SJCRH30 (cell line): ENCODE measurements around the gene FHIT. TPM values are rescaled to one million over a fixed set of nuclear protein-coding genes. Genes with fewer than 3 reads are reported as not detected.

ENCODE experiments used
- DNase-seq, 2 experiments: peaks; one replicate each; pipeline ENCODE4 v3.0.0-alpha.2; 2015 to 2020
- H3K27ac ChIP-seq: fragments of 250-450 bp; sonication (Bioruptor Pico); 2 replicates; pipeline ENCODE4 v1.5.1; 2020; ENCODE audit warnings: mild to moderate bottlenecking, moderate library complexity
- H3K27me3 ChIP-seq: fragments of 250-450 bp; sonication (Bioruptor Pico); 2 replicates; pipeline ENCODE4 v1.5.1; 2020; ENCODE audit warnings: mild to moderate bottlenecking, moderate library complexity
- H3K36me3 ChIP-seq: fragments of 250-450 bp; sonication (Bioruptor Pico); 2 replicates; pipeline ENCODE4 v1.5.1; 2020; ENCODE audit warnings: mild to moderate bottlenecking, moderate library complexity
- H3K4me1 ChIP-seq: fragments of 250-450 bp; sonication (Bioruptor Pico); 2 replicates; pipeline ENCODE4 v1.5.1; 2020; ENCODE audit warnings: mild to moderate bottlenecking, moderate library complexity
- H3K4me3 ChIP-seq: fragments of 250-450 bp; sonication (Bioruptor Pico); 2 replicates; pipeline ENCODE4 v1.5.1; 2020; ENCODE audit warnings: mild to moderate bottlenecking, moderate library complexity
- H3K9me3 ChIP-seq: fragments of 250-450 bp; sonication (Bioruptor Pico); replicated peaks from 2 replicates; pipeline ENCODE4 v1.5.1; 2020; ENCODE audit warnings: mild to moderate bottlenecking, moderate library complexity
- total RNA-seq: library from RNA; depleted of rRNA; stranded (reverse); fragments of >200 nt; shearing (Covaris generic); gene quantifications from 2 replicates; pipeline ENCODE4 v1.2.3, GENCODE V29; 2014

Gene FHIT
- total RNA-seq, 1 experiment from 2014 or later, result 2.2 TPM

DNA sequence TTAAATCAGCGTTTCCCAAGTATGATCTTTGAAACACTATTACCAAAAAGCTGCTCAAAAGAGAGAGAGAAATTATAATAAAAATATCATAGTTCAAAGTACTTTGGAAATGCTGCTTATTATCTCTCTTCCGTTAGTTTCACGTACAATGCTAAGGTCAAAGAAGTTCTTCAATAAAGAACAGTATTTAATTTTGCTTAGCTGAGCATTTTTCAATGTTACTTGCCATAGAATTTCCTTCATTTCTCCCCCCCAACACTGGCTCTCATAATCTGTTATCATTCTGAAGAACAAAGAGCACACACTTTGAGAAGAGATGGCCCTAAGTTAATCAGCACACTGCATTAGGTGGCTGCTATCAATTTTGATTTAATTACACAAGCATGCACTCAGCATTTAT lies 1360.6 kb downstream of the FHIT start:
- no peak for DNase-seq
- H3K4me3 ChIP-seq, result no peak overlapping the region
- H3K27ac ChIP-seq, result no peak overlapping the region
- H3K27me3 ChIP-seq, result no peaks in the 10 kb centered on the region
- no peaks in the 10 kb centered on the region for H3K9me3 ChIP-seq
- no peaks in the 10 kb centered on the region for H3K4me1 ChIP-seq
- no peaks in the 10 kb centered on the region for H3K36me3 ChIP-seq

DNA sequence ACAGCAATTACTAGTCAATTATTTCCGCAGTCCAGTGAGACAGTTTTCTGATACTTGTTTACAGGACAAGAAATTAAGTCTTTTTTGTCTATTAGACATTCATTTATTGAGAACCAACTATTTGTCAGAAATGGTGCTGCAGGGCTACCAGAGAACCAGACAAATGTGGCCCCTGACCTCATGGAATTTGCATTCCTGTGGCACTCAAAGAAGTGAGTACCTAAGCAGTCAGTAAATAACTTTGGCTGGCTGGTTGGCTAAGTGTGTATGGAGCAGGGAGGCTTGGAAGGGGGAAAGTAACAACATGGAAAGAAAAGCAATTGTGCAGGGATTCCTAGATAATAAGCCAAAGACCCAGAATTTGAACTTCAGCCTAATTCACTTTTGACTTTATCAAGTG lies 1364.5 kb downstream of the FHIT start:
- Histone ChIP-seq H3K9me3 (no peaks in the 10 kb centered on the region), H3K36me3 (no peaks in the 10 kb centered on the region), H3K27ac (no peak overlapping the region), H3K4me3 (no peak overlapping the region), H3K27me3 (no peaks in the 10 kb centered on the region), H3K4me1 (no peaks in the 10 kb centered on the region)
- DNase-seq, result no peak

DNA sequence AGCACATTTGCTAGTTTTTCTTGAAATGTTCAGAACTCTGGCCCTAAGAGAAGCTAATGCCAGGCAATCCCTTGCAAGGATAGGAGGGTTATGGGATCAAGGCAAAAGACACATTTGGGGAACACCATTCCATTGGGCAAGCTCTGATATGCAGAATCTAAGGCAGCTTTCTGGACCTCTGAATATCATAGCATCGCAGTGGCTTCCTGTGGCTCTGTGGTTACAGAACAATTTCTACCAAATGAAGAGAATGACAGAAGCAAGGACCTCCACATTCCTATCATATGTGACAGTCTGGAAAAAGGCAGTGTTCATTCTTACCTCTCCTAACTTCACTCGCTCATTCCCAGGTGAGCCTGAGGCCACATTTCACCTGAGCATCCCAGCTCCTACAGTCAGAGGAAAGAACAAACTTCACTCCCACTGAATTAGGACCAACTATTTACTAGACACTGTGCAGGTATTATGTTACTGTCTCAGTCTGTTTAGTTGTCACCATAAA lies 1365.3 kb downstream of the FHIT start:
- DNase-seq, result no peak
- Histone ChIP-seq H3K4me3 (no peak overlapping the region), H3K9me3 (no peaks in the 10 kb centered on the region), H3K4me1 (no peaks in the 10 kb centered on the region), H3K36me3 (no peaks in the 10 kb centered on the region), H3K27me3 (no peaks in the 10 kb centered on the region), H3K27ac (no peak overlapping the region)

DNA sequence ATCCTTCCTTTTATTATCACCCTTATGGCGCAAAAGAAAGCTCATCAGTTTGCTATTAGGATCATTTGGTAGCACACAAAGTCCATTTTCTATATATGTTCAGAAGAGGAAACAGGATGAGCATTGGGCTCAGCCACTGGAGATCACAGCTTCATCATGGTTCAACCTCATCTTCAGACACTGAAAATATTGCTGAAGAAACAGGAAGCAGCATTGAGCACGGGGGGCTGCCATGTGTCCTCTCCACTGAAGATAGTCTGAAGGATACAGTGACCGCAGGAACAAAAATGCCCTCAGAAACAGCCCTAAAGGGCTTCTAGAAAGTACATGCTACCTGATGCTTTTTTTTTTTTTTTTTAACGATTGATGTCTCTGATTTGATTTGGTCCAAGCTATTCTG lies 1366.2 kb downstream of the FHIT start:
- Histone ChIP-seq H3K36me3 (no peaks in the 10 kb centered on the region), H3K27ac (no peak overlapping the region), H3K9me3 (no peaks in the 10 kb centered on the region), H3K27me3 (no peaks in the 10 kb centered on the region), H3K4me3 (no peak overlapping the region), H3K4me1 (no peaks in the 10 kb centered on the region)
- DNase-seq, result no peak

DNA sequence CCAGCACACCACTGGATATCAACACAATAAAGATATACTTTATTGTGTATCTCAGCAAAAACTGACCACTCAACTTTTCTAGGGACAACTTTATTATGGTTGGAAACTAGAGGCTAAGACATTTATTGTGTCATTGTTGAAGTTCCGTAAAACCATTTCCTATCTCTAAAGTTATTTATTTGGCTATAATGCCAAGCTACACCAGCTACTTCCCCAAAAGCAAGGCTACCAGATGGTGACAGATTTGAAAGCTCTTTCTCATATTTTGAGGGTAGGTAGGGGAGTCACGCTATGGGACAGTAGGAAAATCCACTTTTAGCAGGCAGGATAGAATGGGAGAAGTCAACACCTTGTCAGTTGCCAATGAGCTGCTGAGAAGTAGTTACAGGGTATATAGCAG lies 1366.8 kb downstream of the FHIT start:
- no peak for DNase-seq
- Histone ChIP-seq H3K4me3 (no peak overlapping the region), H3K4me1 (no peaks in the 10 kb centered on the region), H3K27me3 (no peaks in the 10 kb centered on the region), H3K9me3 (no peaks in the 10 kb centered on the region), H3K36me3 (no peaks in the 10 kb centered on the region), H3K27ac (no peak overlapping the region)

DNA sequence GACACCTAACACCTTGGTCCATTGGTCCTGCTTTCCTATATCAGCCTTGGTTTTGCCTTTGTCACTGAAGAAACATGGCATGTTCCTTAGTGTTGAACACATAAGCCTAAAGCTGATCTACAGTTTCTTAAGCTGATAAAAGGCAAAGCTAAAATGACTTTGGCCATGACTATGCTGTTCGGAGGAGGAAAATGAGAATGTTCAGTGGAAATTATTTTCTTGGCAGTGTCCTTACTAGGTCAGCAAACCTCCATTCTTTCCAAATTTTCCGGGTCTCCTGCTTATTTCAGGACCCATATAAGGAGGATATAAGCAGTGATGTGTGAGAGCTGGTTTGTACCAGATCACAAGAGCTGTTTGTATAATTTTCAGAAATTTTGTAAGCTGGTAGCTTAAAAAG lies 1368.5 kb downstream of the FHIT start:
- DNase-seq, result no peak
- H3K27me3 ChIP-seq, result no peaks in the 10 kb centered on the region
- no peaks in the 10 kb centered on the region for H3K36me3 ChIP-seq
- H3K27ac ChIP-seq, result no peak overlapping the region
- H3K9me3 ChIP-seq, result no peaks in the 10 kb centered on the region
- H3K4me1 ChIP-seq, result no peaks in the 10 kb centered on the region
- no peak overlapping the region for H3K4me3 ChIP-seq

DNA sequence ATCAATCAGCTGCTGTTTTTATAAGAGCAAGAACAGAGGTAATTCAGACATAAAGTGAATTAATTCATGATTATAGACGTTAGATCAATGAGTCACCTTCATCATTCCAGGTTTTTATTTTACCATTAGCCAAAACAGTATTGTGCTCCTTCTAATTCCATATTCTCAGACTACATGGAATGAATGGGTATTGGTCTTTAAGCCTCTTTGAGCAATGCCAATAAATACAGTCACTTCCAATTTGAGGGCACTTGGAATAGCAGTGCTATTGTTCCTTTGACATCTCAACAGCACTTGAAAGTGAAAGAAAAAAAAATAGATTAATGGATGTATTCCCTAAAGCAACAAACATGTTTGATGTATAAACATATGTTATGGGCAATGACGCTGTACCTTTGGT lies 1370.5 kb downstream of the FHIT start:
- Histone ChIP-seq H3K36me3 (no peaks in the 10 kb centered on the region), H3K4me3 (no peak overlapping the region), H3K4me1 (no peaks in the 10 kb centered on the region), H3K27me3 (no peaks in the 10 kb centered on the region), H3K27ac (no peak overlapping the region), H3K9me3 (no peaks in the 10 kb centered on the region)
- no peak for DNase-seq

DNA sequence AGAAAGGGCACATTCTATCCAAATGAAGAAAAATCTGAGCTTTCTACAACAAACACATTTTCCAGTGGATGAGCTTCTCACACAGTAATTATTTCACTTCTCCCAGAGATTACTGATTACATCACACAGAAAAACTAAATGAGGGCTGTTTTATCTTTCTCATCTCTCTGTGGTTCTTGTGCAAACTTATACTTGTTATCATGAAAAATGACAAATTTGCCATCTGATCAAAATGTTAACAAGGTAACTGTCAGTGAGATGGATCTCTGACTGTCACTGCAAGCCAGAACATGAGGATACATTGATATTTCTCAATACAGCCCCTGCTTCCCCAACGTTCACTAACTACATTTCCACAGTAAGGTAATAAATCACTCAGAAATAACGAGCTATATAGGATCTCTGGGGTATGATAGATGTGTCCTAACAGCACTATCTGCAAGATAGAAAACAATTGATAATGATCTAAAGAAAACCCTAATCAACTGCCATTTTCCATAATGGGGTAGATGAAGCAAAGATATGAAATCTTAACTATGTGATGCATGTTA lies 1372.1 kb downstream of the FHIT start:
- H3K27me3 ChIP-seq, result no peaks in the 10 kb centered on the region

DNA sequence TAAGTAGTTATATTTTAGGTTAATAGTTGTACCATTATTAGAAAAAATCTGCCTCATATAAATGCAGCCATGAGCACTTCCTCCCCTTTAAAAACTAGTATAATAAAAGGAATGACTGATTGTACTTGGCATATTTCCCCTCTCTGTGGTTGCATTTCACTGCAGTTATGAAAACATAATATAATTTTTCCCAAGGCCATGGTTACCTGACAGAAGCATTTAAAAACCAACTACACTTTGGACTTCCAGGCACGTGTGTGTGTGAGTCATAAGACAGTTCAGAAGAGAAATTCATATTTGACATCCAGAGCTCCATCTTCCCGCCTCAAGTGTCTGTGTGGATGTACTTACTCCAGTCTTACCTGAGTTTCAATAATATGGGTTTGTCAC lies 1373.2 kb downstream of the FHIT start:
- Histone ChIP-seq H3K36me3 (no peaks in the 10 kb centered on the region), H3K4me3 (no peak overlapping the region), H3K4me1 (no peaks in the 10 kb centered on the region), H3K27ac (no peak overlapping the region), H3K9me3 (no peaks in the 10 kb centered on the region), H3K27me3 (no peaks in the 10 kb centered on the region)
- DNase-seq, result no peak

More for the DNA sequence above, 1372.1 kb downstream of the FHIT start:
- DNase-seq, result no peak
- Histone ChIP-seq H3K9me3 (no peaks in the 10 kb centered on the region), H3K27ac (no peak overlapping the region), H3K4me1 (no peaks in the 10 kb centered on the region), H3K4me3 (no peak overlapping the region), H3K36me3 (no peaks in the 10 kb centered on the region)

DNA sequence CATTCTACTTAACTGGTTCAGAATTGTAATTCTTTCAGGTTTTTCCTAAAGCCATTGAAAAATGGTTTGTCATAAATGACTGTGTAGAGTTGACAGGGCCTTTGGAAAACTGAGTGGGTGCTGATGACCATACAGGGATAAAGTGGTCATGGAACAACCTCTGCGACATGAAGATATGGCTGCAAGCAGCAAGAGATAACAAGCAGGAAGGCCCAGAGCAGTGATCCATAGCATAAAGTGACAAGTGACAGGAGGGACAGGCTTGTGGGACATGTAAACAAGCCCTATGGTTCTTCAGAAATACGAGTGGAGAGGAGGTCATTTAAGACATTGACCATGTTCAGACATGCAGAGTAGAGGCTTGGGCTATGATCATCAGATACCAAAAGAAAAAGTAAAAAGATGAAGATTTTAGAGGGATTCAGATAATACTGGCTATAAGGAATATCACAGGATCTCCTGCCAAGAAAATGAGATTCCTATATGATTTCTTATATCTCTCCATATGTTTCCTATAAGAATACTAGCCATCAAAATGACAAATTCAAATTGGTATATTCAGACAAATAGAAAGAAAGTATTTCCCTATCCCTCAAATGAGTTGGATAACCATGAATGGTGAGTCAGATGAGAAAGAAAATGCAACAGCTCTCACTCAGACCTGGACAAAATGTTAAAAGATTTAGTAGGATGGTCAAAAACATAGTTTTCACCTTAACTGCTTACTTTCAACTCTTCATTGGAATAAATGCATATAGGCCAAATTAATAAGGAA lies 1373.8 kb downstream of the FHIT start:
- no peaks in the 10 kb centered on the region for H3K36me3 ChIP-seq
- no peak for DNase-seq
- H3K27me3 ChIP-seq, result no peaks in the 10 kb centered on the region
- no peaks in the 10 kb centered on the region for H3K9me3 ChIP-seq
- no peaks in the 10 kb centered on the region for H3K4me1 ChIP-seq
- no peak overlapping the region for H3K27ac ChIP-seq
- H3K4me3 ChIP-seq, result no peak overlapping the region

DNA sequence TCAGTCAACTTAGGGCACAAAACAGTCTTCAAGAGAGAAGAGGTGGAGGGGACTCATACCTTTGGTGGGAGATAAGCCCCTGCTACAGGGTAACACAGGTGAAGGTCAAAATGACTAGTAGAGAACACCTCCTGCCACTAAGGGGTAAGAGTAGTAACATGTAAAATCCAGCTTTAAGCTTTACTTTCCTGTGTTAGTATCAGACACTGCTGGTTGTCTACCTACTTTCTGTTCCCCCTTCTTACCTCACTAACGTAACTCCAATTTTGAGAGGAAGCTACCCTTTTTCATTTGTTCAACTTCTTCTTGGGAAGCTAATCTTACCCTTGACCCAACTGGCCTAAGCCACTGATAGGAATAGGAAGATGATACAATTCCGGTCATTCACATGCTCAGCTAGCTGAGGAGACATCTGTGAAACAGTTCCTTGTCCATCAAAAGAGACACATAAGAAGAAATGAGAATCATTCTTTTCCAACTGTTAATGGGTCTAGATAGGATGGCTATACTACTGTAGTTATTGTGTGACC lies 1374.7 kb downstream of the FHIT start:
- no peak overlapping the region for H3K4me3 ChIP-seq
- H3K27ac ChIP-seq, result no peak overlapping the region
- DNase-seq, result no peak
- H3K36me3 ChIP-seq, result no peaks in the 10 kb centered on the region
- H3K27me3 ChIP-seq, result no peaks in the 10 kb centered on the region
- no peaks in the 10 kb centered on the region for H3K9me3 ChIP-seq
- H3K4me1 ChIP-seq, result no peaks in the 10 kb centered on the region

DNA sequence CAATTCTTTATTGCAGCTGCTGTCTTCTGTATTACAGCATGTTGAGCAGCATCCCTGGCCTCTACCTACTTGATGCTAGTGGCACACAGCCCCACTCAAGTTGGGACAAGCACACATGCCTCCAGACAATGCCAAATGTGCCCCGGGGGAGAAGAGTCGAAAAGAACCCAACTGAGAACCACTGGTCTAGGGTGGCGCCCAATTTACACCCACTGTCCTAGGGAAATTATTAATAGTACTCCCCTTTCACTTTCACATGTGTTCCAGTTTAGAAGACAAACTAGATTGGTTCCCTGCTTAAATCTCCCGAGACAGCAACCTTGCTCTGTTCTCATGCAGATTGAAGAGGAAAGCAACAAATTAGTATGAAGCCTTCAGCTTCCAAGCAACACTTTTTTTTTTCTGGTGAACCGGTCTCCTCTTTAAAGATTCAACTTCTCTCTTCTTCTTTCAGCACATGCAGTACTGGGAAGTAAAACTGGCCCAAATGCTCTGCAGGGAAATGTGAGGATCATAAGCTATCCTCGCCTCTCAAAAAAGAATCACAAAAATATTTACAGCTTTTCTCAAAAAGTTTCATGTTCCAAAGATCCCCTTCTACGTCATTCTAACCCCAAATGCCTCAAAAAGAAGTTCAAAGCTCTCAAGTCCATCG lies 1377.5 kb downstream of the FHIT start:
- H3K4me3 ChIP-seq, result no peak overlapping the region
- no peaks in the 10 kb centered on the region for H3K27me3 ChIP-seq
- H3K27ac ChIP-seq, result no peak overlapping the region
- H3K4me1 ChIP-seq, result no peaks in the 10 kb centered on the region
- no peaks in the 10 kb centered on the region for H3K9me3 ChIP-seq
- no peak for DNase-seq
- H3K36me3 ChIP-seq, result no peaks in the 10 kb centered on the region

DNA sequence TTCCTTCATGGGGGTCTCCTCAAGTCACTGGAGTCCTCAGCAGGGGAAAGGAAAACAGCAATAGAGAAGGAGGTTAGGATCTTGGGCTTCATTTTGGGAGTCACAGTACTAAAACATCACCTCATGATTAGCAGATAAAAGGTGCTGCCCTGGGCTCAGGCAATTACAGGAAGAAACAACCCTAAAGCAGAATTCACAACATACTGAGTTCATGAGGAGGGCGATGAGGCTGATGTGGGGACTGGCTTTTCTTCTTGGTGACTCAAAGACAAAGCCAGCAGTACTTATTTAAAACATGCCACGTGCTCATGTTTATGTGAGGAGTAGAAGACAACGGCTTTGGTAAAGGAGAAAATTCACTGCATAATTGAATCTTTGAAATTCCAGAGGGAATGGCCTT lies 1379.1 kb downstream of the FHIT start:
- Histone ChIP-seq H3K27ac (no peak overlapping the region), H3K36me3 (no peaks in the 10 kb centered on the region), H3K27me3 (no peaks in the 10 kb centered on the region), H3K9me3 (no peaks in the 10 kb centered on the region), H3K4me1 (no peaks in the 10 kb centered on the region), H3K4me3 (no peak overlapping the region)
- no peak for DNase-seq

DNA sequence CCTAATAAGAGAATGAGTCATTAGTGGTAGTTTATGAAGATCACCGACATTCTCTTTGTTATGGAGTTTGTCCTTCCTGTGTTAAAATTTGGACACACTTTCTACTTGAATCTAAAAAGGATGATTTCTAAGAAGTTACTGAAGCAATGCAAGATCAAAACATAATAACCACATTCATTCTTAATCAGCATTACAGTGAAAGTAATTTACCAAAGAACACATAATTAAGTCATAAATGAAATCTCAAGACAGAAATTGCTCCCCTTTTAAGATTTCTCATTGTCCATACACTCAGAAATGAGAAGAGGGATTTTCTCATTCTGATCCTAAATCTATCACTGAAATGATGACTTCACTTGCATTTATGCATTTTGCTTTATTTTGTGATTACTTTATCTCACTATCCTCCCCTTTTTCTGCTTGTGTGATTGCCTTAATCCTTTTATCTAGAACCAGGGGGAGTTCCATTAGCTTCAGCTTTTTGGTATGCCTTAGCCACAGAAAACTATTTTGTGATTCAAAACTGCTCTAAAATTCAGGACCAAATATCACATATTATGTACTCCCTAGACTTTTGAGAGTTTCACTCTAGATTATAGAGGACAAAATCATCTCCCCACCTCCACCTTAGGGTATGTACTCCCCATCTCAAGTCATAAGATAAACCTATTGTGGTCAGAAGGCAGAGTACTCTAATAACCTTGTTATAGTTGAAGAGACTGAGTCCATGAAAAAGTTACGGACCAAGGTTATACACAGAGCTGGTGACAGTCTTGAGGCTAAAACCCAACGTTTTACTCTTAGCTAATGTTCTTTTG lies 1383.9 kb downstream of the FHIT start:
- no peak for DNase-seq
- H3K4me3 ChIP-seq, result no peak overlapping the region
- H3K27me3 ChIP-seq, result no peaks in the 10 kb centered on the region
- H3K9me3 ChIP-seq, result no peaks in the 10 kb centered on the region
- no peaks in the 10 kb centered on the region for H3K36me3 ChIP-seq
- no peak overlapping the region for H3K27ac ChIP-seq
- H3K4me1 ChIP-seq, result no peaks in the 10 kb centered on the region

DNA sequence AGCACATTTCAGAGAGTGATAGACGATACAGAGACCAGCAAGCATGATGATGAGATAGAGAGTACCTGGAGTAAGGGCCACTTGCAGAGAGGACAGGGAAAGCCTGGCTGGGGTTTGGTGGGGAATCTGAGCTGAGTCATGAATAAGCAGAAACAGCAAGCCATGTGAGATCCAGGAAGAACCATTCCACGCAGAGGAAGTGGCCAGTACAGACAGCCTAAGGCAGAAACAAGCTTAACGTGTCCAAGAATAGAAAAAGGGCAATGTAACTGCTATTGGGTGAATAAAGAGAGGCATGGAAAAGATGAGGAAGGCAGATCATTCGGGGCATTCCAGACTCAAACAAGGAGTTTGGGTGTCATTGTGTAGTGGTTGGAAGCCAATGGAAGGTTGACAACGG lies 1385.2 kb downstream of the FHIT start:
- Histone ChIP-seq H3K27me3 (no peaks in the 10 kb centered on the region), H3K27ac (no peak overlapping the region), H3K9me3 (no peaks in the 10 kb centered on the region), H3K4me3 (no peak overlapping the region), H3K4me1 (no peaks in the 10 kb centered on the region), H3K36me3 (no peaks in the 10 kb centered on the region)
- DNase-seq, result no peak
